Measurements from ENCODE around the gene ZBTB12.

The ZBTB12 gene

GRCh38 chr6:31888276-31889258 lies 13.3 kb downstream of the ZBTB12 start:
- DNase-seq (ENCODE audit: low spot score) = peak; percentile 73
- in situ Hi-C loops (cut with MboI; ENCODE audit: low pct_unique_long_range_greater_than_20kb, low sequenced_read_pairs, unreplicated experiment) = no loop called here
- TF ChIP-seq CTCF (IDR thresholded peaks at IDR 0.05; ENCODE audit: extremely low read depth, insufficient read depth, missing control alignments) = peak; percentile 91

- in situ Hi-C loops (cut with MboI; ENCODE audit: low pct_unique_long_range_greater_than_20kb, low sequenced_read_pairs, unreplicated experiment) = no loop called here
- no peak for TF ChIP-seq CTCF (IDR thresholded peaks at IDR 0.05; ENCODE audit: extremely low read depth, insufficient read depth, missing control alignments)
- no peak for DNase-seq (ENCODE audit: low spot score)
Observed at GRCh38 chr6:31887173-31888007, 14.5 kb downstream of the ZBTB12 start.

GRCh38 chr6:31886541-31886991 lies 15.3 kb downstream of the ZBTB12 start:
- no peak for DNase-seq (ENCODE audit: low spot score)
- in situ Hi-C loops (cut with MboI; ENCODE audit: low pct_unique_long_range_greater_than_20kb, low sequenced_read_pairs, unreplicated experiment) = no loop called here
- no peak for TF ChIP-seq CTCF (IDR thresholded peaks at IDR 0.05; ENCODE audit: extremely low read depth, insufficient read depth, missing control alignments)

- in situ Hi-C loops (cut with MboI; ENCODE audit: low pct_unique_long_range_greater_than_20kb, low sequenced_read_pairs, unreplicated experiment) = no loop called here
- DNase-seq (ENCODE audit: low spot score) = no peak
- no peak for TF ChIP-seq CTCF (IDR thresholded peaks at IDR 0.05; ENCODE audit: extremely low read depth, insufficient read depth, missing control alignments)
Observed at GRCh38 chr6:31884528-31885035, 17.3 kb downstream of the ZBTB12 start.

GRCh38 chr6:31883676-31884075 lies 18.2 kb downstream of the ZBTB12 start:
- TF ChIP-seq CTCF (IDR thresholded peaks at IDR 0.05; ENCODE audit: extremely low read depth, insufficient read depth, missing control alignments) = no peak
- no peak for DNase-seq (ENCODE audit: low spot score)
- in situ Hi-C loops (cut with MboI; ENCODE audit: low pct_unique_long_range_greater_than_20kb, low sequenced_read_pairs, unreplicated experiment) = no loop called here

- DNase-seq (ENCODE audit: low spot score) = no peak
- no peak for TF ChIP-seq CTCF (IDR thresholded peaks at IDR 0.05; ENCODE audit: extremely low read depth, insufficient read depth, missing control alignments)
- in situ Hi-C loops (cut with MboI; ENCODE audit: low pct_unique_long_range_greater_than_20kb, low sequenced_read_pairs, unreplicated experiment) = no loop called here
Observed at GRCh38 chr6:31882344-31882743, 19.5 kb downstream of the ZBTB12 start.
